PC-3 (cell line): ENCODE results near the gene RERE. TPM values are rescaled to one million over a fixed set of nuclear protein-coding genes. Genes with fewer than 3 reads are reported as not detected.

ENCODE experiments used
- ATAC-seq: fragments of 200-7000 bp; cut with Tn5 transposase; 2 replicates; pipeline ENCODE4 v1.9.1; 2020; ENCODE audit warnings: mild to moderate bottlenecking, moderate library complexity
- BruUV-seq: library from RNA; stranded (reverse); fragments of 400-500 nt; replicated peaks from 2 replicates; lab custom pipeline; 2021; lab: Mats Ljungman, UMichigan
- CTCF ChIA-PET: fragments of 300-600 bp; sonication (Branson Sonifier 250); formaldehyde crosslinking; loops from one replicate; lab custom pipeline; 2022; ENCODE audit warnings: antibody characterized with exemption; lab: Charles Lee
- POLR2A ChIA-PET: fragments of 300-600 bp; sonication (Branson Sonifier 250); formaldehyde crosslinking; loops from one replicate; lab custom pipeline; 2022; ENCODE audit warnings: antibody characterized with exemption; ENCODE audit not compliant: unreplicated experiment; lab: Charles Lee
- DNase-seq: peaks from one replicate; pipeline ENCODE4 v3.0.0-alpha.2; 2015
- H2AFZ ChIP-seq: fragments of 300-600 bp; sonication (generic); 2 replicates; pipeline ENCODE4 v1.6.0; 2016; ENCODE audit warnings: antibody characterized with exemption, low read length
- H3F3A ChIP-seq: fragments of 300-600 bp; sonication (generic); one replicate; pipeline ENCODE4 v1.6.0; 2017; ENCODE audit warnings: antibody characterized with exemption, low read length, control low read depth, mild to moderate bottlenecking; ENCODE audit not compliant: unreplicated experiment
- H3K27ac ChIP-seq: fragments of 300-600 bp; sonication (generic); 2 replicates; pipeline ENCODE4 v1.5.1; 2016; ENCODE audit warnings: mild to moderate bottlenecking, low read length
- H3K27me3 ChIP-seq: fragments of 300-600 bp; sonication (generic); 2 replicates; pipeline ENCODE4 v1.6.1; 2016; ENCODE audit warnings: low read length, mixed read lengths
- H3K36me3 ChIP-seq: fragments of 300-600 bp; sonication (generic); 2 replicates; pipeline ENCODE4 v1.6.1; 2016; ENCODE audit warnings: low read depth, mixed run types, low read length, mixed read lengths
- H3K4me1 ChIP-seq: fragments of 300-600 bp; sonication (generic); 2 replicates; pipeline ENCODE4 v1.5.1; 2016; ENCODE audit warnings: low read length; ENCODE audit not compliant: insufficient read depth
- H3K4me2 ChIP-seq: fragments of 300-600 bp; sonication (generic); 2 replicates; pipeline ENCODE4 v1.6.0; 2016; ENCODE audit warnings: low read length
- H3K4me3 ChIP-seq: fragments of 300-600 bp; sonication (generic); 2 replicates; pipeline ENCODE4 v1.5.1; 2016; ENCODE audit warnings: mild to moderate bottlenecking, low read length, mixed read lengths
- H3K79me2 ChIP-seq: fragments of 300-600 bp; sonication (generic); 2 replicates; pipeline ENCODE4 v1.6.1; 2017; ENCODE audit warnings: low read length, mixed read lengths
- H3K9ac ChIP-seq: fragments of 300-600 bp; sonication (generic); 2 replicates; pipeline ENCODE4 v1.6.0; 2016; ENCODE audit warnings: mild to moderate bottlenecking, low read length
- H3K9me2 ChIP-seq: fragments of 300-600 bp; sonication (generic); replicated peaks from 2 replicates; pipeline ENCODE4 v1.6.1; 2016; ENCODE audit warnings: mixed run types, low read length, mixed read lengths
- H3K9me3 ChIP-seq: fragments of 300-600 bp; sonication (generic); 2 replicates; pipeline ENCODE4 v1.6.1; 2016; ENCODE audit warnings: low read length, mixed read lengths
- H4K20me1 ChIP-seq: fragments of 300-600 bp; sonication (generic); 2 replicates; pipeline ENCODE4 v1.6.1; 2016; ENCODE audit warnings: low read length, mixed read lengths
- CTCF ChIP-seq: fragments of 300-600 bp; sonication (generic); conservative IDR thresholded peaks from 2 replicates; pipeline ENCODE4 v1.5.1; 2017; ENCODE audit warnings: antibody characterized with exemption, low read depth, mild to moderate bottlenecking, low read length
- EZH2 ChIP-seq: fragments of 300-600 bp; sonication (generic); IDR thresholded peaks from one replicate; pipeline ENCODE4 v1.6.1; 2017; ENCODE audit warnings: antibody characterized with exemption, mild to moderate bottlenecking, low read length; ENCODE audit not compliant: unreplicated experiment
- EZH2phosphoT487 ChIP-seq: fragments of 300-600 bp; sonication (generic); IDR thresholded peaks from 2 replicates; pipeline ENCODE4 v1.6.1; 2018; ENCODE audit warnings: mild to moderate bottlenecking, antibody characterized with exemption, low read length, borderline replicate concordance
- intact Hi-C: fragments of 100-400 bp; cut with micrococcal nuclease; formaldehyde crosslinking; loops from 2 replicates; pipeline ENCODE4 v1.9.0; 2023
- total RNA-seq: library from RNA; depleted of rRNA; stranded (reverse); fragments of >200 nt; gene quantifications from 2 replicates; pipeline ENCODE4 v1.2.3, GENCODE V29; 2014

The RERE gene
- total RNA-seq, 1 experiment from 2014 or later = 24.2 TPM

- Histone ChIP-seq H3K9me3 (no peaks in the 10 kb centered on the region), H3K27ac (no peak overlapping the region), H3K79me2 (no peaks in the 10 kb centered on the region), H2AFZ (no peak overlapping the region), H4K20me1 (no peaks in the 10 kb centered on the region), H3K4me2 (no peak overlapping the region), H3K9me2 (no peaks in the 10 kb centered on the region), H3F3A (no peaks in the 10 kb centered on the region), H3K4me3 (no peak overlapping the region), H3K36me3 (no peaks in the 10 kb centered on the region), H3K4me1 (peaks cover 15% of the 10 kb centered on the region), H3K9ac (no peak overlapping the region), H3K27me3 (no peaks in the 10 kb centered on the region)
- no TSS peak for BruUV-seq
- POLR2A ChIA-PET = no interaction called here
- intact Hi-C loops = no loop called here
- DNase-seq (no peak), ATAC-seq (no peak)
- TF ChIP-seq CTCF = no peak
- CTCF ChIA-PET = no interaction called here
Observed at GRCh38 chr1:8340448-8340847, 477.0 kb downstream of the RERE start.

GRCh38 chr1:8339203-8339600, 478.2 kb downstream of the RERE start:
- TF ChIP-seq EZH2phosphoT487 (no peak), EZH2 (no peak), CTCF (no peak)
- H3K27ac ChIP-seq = no peak overlapping the region
- H3F3A ChIP-seq = no peaks in the 10 kb centered on the region
- no peak for ATAC-seq
- H3K79me2 ChIP-seq = no peaks in the 10 kb centered on the region
- no peaks in the 10 kb centered on the region for H3K27me3 ChIP-seq
- H3K9me2 ChIP-seq = no peaks in the 10 kb centered on the region
- no peaks in the 10 kb centered on the region for H3K9me3 ChIP-seq
- peaks cover 14% of the 10 kb centered on the region for H3K4me1 ChIP-seq
- no peaks in the 10 kb centered on the region for H3K36me3 ChIP-seq
- ChIA-PET POLR2A (interaction anchor here (0.5 kb wide), 1 partner anchor 1985 kb away, joined by 7 read pairs; no protein-coding TSS in a partner anchor), CTCF (no interaction called here)
- BruUV-seq = no TSS peak
- DNase-seq = no peak
- no peak overlapping the region for H3K9ac ChIP-seq
- no peak overlapping the region for H2AFZ ChIP-seq
- H3K4me3 ChIP-seq = no peak overlapping the region
- no peak overlapping the region for H3K4me2 ChIP-seq
- H4K20me1 ChIP-seq = no peaks in the 10 kb centered on the region
- intact Hi-C loops = no loop called here

- intact Hi-C loops = no loop called here
- POLR2A ChIA-PET = interaction anchor here (0.5 kb wide), 1 partner anchor 1985 kb away, joined by 7 read pairs; no protein-coding TSS in a partner anchor
Observed at GRCh38 chr1:8338526-8339202, 478.8 kb downstream of the RERE start.

More at GRCh38 chr1:8338526-8339202, 478.8 kb downstream of the RERE start:
- Histone ChIP-seq H3K27ac (no peak overlapping the region), H3K36me3 (no peaks in the 10 kb centered on the region), H3K4me1 (peaks cover 9% of the 10 kb centered on the region), H3K4me2 (no peak overlapping the region), H3F3A (no peaks in the 10 kb centered on the region), H3K27me3 (no peaks in the 10 kb centered on the region), H3K9me2 (no peaks in the 10 kb centered on the region), H3K9me3 (no peaks in the 10 kb centered on the region), H2AFZ (no peak overlapping the region), H3K79me2 (no peaks in the 10 kb centered on the region), H4K20me1 (no peaks in the 10 kb centered on the region), H3K4me3 (no peak overlapping the region), H3K9ac (no peak overlapping the region)
- TF ChIP-seq EZH2 = no peak
- no peak for TF ChIP-seq CTCF
- BruUV-seq = no TSS peak
- CTCF ChIA-PET = no interaction called here
- DNase-seq = no peak
- no peak for ATAC-seq
